Middle frontal gyrus (tissue), 1 donor: ENCODE data around the gene NAALAD2.

Source experiments
- DNase-seq: peaks from one replicate; pipeline ENCODE4 v3.0.0-alpha.2; 2015; ENCODE audit warnings: low spot score; ENCODE audit errors: extremely low spot score

Gene NAALAD2

GRCh38 chr11:90241414-90241813 is 107.0 kb downstream of the NAALAD2 start:
- DNase-seq: no peak
